Neural cell (in vitro differentiated cells): Measurements from ENCODE around the gene TLR9. TPM values are rescaled to one million over a fixed set of nuclear protein-coding genes. Genes with fewer than 3 reads are reported as not detected.
"Not testable (repeated sequence)": the region's sequence is repeated elsewhere in the genome, so short reads cannot be mapped to it uniquely, and the experiment has no call there.

Source experiments
- H2AFZ ChIP-seq: fragments of 200-600, 300-800 bp; sonication (generic), shearing (Covaris generic); 2 replicates; pipeline ENCODE4 v1.6.0; 2014; ENCODE audit warnings: low read depth, mild to moderate bottlenecking, antibody characterized with exemption, low read length, moderate library complexity
- H3F3A ChIP-seq: fragments of 200-600 bp; shearing (Covaris generic); 2 replicates; pipeline ENCODE4 v1.6.1; 2016; ENCODE audit warnings: mild to moderate bottlenecking, moderate library complexity, mixed read lengths, antibody characterized with exemption, low read length; ENCODE audit not compliant: insufficient read depth, poor library complexity, severe bottlenecking
- H3K27ac ChIP-seq: fragments of 200-600, 300-800 bp; sonication (generic), shearing (Covaris generic); 2 replicates; pipeline ENCODE4 v1.5.1; 2014; ENCODE audit warnings: mild to moderate bottlenecking, low read length, moderate library complexity
- H3K27me3 ChIP-seq: fragments of 300-800, 200-600 bp; sonication (generic), shearing (Covaris generic); 2 replicates; pipeline ENCODE4 v1.6.0; 2014; ENCODE audit warnings: mild to moderate bottlenecking, low read depth, low read length, moderate library complexity; ENCODE audit not compliant: insufficient read depth
- H3K36me3 ChIP-seq: fragments of 300-800, 200-600 bp; sonication (generic), shearing (Covaris generic); 2 replicates; pipeline ENCODE4 v1.5.1; 2014; ENCODE audit warnings: mild to moderate bottlenecking, antibody characterized with exemption, low read length, moderate library complexity; ENCODE audit not compliant: insufficient read depth
- H3K4me2 ChIP-seq: fragments of 300-800, 200-600 bp; sonication (generic), shearing (Covaris generic); 2 replicates; pipeline ENCODE4 v1.6.0; 2014; ENCODE audit warnings: mild to moderate bottlenecking, low read length
- H3K4me3 ChIP-seq: fragments of 300-800, 200-600 bp; sonication (generic), shearing (Covaris generic); 2 replicates; pipeline ENCODE4 v1.5.1; 2014; ENCODE audit warnings: mild to moderate bottlenecking, low read length, moderate library complexity
- H3K79me2 ChIP-seq: fragments of 200-600 bp; shearing (Covaris generic); replicated peaks from 2 replicates; pipeline ENCODE4 v1.6.0; 2014; ENCODE audit warnings: mild to moderate bottlenecking, low read length, moderate library complexity; ENCODE audit not compliant: insufficient read depth
- H3K9ac ChIP-seq: fragments of 300-800, 200-600 bp; sonication (generic), shearing (Covaris generic); 2 replicates; pipeline ENCODE4 v1.6.1; 2016; ENCODE audit warnings: mild to moderate bottlenecking, low read length, mixed read lengths
- H3K9me2 ChIP-seq: fragments of 200-600 bp; shearing (Covaris generic); 2 replicates; pipeline ENCODE4 v1.6.1; 2016; ENCODE audit warnings: mild to moderate bottlenecking, low read length, mixed read lengths; ENCODE audit not compliant: insufficient read depth
- H3K9me3 ChIP-seq: fragments of 200-600, 300-800 bp; sonication (generic), shearing (Covaris generic); 2 replicates; pipeline ENCODE4 v1.6.1; 2016; ENCODE audit warnings: mild to moderate bottlenecking, mixed run types, low read length, moderate library complexity, mixed read lengths
- H4K20me1 ChIP-seq: fragments of 200-600 bp; shearing (Covaris generic); 2 replicates; pipeline ENCODE4 v1.6.1; 2016; ENCODE audit warnings: mild to moderate bottlenecking, mixed run types; ENCODE audit not compliant: insufficient read depth
- EP300 ChIP-seq: fragments of 450-650 bp; conservative IDR thresholded peaks from 2 replicates; pipeline ENCODE4 v1.6.1; 2014; ENCODE audit warnings: antibody characterized with exemption, mild to moderate bottlenecking, moderate library complexity; ENCODE audit not compliant: poor library complexity, severe bottlenecking
- EZH2 ChIP-seq: fragments of 200-600, 300-800 bp; shearing (Covaris generic), sonication (generic); IDR thresholded peaks from 2 replicates; pipeline ENCODE4 v1.6.1; 2014; ENCODE audit warnings: antibody characterized with exemption, low read length, borderline replicate concordance, mild to moderate bottlenecking; ENCODE audit not compliant: insufficient read depth, poor library complexity, severe bottlenecking
- MXI1 ChIP-seq: fragments of 450-650 bp; conservative IDR thresholded peaks from 2 replicates; pipeline ENCODE4 v1.6.1; 2014; ENCODE audit warnings: antibody characterized with exemption, mild to moderate bottlenecking; ENCODE audit not compliant: poor library complexity, severe bottlenecking
- POLR2AphosphoS5 ChIP-seq: IDR thresholded peaks from 2 replicates; pipeline ENCODE4 v1.6.1; 2012
- RAD21 ChIP-seq: fragments of 450-650 bp; conservative IDR thresholded peaks from 2 replicates; pipeline ENCODE4 v1.6.1; 2014; ENCODE audit warnings: antibody characterized with exemption, mild to moderate bottlenecking, moderate library complexity
- SMC3 ChIP-seq: fragments of 450-650 bp; conservative IDR thresholded peaks from 2 replicates; pipeline ENCODE4 v1.6.1; 2014; ENCODE audit warnings: antibody characterized with exemption, mild to moderate bottlenecking, moderate library complexity; ENCODE audit not compliant: poor library complexity
- TAF1 ChIP-seq: IDR thresholded peaks from 2 replicates; pipeline ENCODE4 v1.6.1; 2012; ENCODE audit warnings: low read depth
- polyA plus RNA-seq: library from polyadenylated mRNA; depleted of rRNA; stranded (reverse); fragments of >200 nt; gene quantifications from 2 replicates; pipeline ENCODE4 v1.2.3, GENCODE V29; 2014
- TF ChIP-seq, protein P1 (sequence below): IDR thresholded peaks from 2 replicates; pipeline ENCODE4 v1.6.1; 2012; ENCODE audit warnings: borderline replicate concordance
- TF ChIP-seq, protein P2 (sequence below): fragments of 450-650 bp; IDR thresholded peaks from 2 replicates; pipeline ENCODE4 v1.5.1; 2014; ENCODE audit warnings: antibody characterized with exemption, mild to moderate bottlenecking, moderate library complexity; ENCODE audit not compliant: poor library complexity, severe bottlenecking

TLR9 gene
- polyA plus RNA-seq, 1 donor from 2014 or later = not detected

DNA sequence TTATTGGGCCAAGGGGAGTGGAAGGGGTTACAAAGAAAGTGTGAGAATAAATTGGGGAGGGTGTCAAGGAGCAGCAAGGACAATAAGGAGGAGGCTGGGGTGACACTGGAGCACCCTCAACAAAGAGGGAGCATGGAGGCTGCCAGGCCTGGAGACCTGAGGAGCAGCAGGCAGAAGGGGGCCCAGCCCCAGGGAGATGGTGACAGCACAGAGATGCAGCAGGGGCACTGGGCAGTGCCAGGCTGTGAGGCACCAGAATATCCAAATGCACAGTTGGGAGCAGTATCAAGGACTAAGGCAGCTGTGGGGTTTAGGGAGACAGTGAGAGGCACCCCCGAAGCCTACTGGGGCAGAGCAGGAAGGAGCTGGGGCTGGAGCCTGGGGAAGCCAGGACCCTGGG lies 46.9 kb downstream of the TLR9 start:
- no peaks in the 10 kb centered on the region for H3K27me3 ChIP-seq

DNA sequence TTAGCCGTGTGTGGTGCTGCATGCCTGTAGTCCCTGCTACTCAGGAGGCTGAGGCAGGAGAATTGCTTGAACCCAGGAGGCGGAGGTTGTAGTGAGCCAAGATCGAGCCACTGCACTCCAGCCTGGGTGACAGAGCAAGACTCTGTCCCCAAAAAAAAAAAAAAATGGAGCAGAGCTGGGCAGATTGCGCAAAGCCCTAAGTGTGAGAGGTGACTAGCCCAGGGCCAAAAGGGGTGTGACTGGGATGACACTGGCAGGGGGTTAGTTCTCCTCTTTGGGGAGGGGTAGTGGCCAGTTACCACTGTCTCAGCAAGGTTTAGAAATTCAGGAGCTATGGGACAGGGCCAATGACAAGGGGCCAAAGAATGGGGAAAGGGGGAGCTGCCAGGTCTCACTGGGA lies 47.3 kb downstream of the TLR9 start:
- not testable (repeated sequence) for H3K9ac ChIP-seq, H3K36me3 ChIP-seq, H3F3A ChIP-seq

More for the DNA sequence above, 46.9 kb downstream of the TLR9 start:
- H3F3A ChIP-seq = no peaks in the 10 kb centered on the region
- no peak overlapping the region for H2AFZ ChIP-seq
- no peaks in the 10 kb centered on the region for H3K36me3 ChIP-seq
- no peak overlapping the region for H3K27ac ChIP-seq
- no peak overlapping the region for H3K4me2 ChIP-seq
- H3K9ac ChIP-seq = no peak overlapping the region
- no peaks in the 10 kb centered on the region for H3K79me2 ChIP-seq
- H3K9me3 ChIP-seq = no peaks in the 10 kb centered on the region
- H4K20me1 ChIP-seq = no peaks in the 10 kb centered on the region
- H3K9me2 ChIP-seq = no peaks in the 10 kb centered on the region
- TF ChIP-seq TAF1 (no peak), EP300 (no peak), POLR2AphosphoS5 (no peak), RAD21 (no peak), MXI1 (no peak), SMC3 (no peak), EZH2 (no peak)
- TF ChIP-seq, protein P1, sequence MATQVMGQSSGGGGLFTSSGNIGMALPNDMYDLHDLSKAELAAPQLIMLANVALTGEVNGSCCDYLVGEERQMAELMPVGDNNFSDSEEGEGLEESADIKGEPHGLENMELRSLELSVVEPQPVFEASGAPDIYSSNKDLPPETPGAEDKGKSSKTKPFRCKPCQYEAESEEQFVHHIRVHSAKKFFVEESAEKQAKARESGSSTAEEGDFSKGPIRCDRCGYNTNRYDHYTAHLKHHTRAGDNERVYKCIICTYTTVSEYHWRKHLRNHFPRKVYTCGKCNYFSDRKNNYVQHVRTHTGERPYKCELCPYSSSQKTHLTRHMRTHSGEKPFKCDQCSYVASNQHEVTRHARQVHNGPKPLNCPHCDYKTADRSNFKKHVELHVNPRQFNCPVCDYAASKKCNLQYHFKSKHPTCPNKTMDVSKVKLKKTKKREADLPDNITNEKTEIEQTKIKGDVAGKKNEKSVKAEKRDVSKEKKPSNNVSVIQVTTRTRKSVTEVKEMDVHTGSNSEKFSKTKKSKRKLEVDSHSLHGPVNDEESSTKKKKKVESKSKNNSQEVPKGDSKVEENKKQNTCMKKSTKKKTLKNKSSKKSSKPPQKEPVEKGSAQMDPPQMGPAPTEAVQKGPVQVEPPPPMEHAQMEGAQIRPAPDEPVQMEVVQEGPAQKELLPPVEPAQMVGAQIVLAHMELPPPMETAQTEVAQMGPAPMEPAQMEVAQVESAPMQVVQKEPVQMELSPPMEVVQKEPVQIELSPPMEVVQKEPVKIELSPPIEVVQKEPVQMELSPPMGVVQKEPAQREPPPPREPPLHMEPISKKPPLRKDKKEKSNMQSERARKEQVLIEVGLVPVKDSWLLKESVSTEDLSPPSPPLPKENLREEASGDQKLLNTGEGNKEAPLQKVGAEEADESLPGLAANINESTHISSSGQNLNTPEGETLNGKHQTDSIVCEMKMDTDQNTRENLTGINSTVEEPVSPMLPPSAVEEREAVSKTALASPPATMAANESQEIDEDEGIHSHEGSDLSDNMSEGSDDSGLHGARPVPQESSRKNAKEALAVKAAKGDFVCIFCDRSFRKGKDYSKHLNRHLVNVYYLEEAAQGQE = no peak
- TF ChIP-seq, protein P2, sequence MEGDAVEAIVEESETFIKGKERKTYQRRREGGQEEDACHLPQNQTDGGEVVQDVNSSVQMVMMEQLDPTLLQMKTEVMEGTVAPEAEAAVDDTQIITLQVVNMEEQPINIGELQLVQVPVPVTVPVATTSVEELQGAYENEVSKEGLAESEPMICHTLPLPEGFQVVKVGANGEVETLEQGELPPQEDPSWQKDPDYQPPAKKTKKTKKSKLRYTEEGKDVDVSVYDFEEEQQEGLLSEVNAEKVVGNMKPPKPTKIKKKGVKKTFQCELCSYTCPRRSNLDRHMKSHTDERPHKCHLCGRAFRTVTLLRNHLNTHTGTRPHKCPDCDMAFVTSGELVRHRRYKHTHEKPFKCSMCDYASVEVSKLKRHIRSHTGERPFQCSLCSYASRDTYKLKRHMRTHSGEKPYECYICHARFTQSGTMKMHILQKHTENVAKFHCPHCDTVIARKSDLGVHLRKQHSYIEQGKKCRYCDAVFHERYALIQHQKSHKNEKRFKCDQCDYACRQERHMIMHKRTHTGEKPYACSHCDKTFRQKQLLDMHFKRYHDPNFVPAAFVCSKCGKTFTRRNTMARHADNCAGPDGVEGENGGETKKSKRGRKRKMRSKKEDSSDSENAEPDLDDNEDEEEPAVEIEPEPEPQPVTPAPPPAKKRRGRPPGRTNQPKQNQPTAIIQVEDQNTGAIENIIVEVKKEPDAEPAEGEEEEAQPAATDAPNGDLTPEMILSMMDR = no peak
- H3K4me3 ChIP-seq = no peak overlapping the region

DNA sequence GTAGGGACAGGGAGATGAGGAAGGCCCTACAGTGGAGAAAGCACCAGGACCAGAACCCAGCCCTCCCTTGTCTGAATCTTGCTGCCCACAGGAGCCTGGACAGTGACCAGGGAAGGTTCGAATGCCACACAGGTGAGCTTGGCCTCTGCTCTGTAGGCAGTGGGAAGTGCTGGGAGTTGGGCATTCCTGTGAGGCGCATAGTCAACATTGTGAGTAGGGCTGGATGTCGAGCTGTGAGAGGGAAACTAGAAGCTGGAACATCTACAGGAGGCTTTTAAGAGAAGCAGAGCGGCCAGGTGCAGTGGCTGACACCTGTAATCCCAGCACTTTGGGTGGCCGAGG lies 47.8 kb downstream of the TLR9 start:
- no peaks in the 10 kb centered on the region for H3K36me3 ChIP-seq
- no peaks in the 10 kb centered on the region for H3K79me2 ChIP-seq
- H4K20me1 ChIP-seq = no peaks in the 10 kb centered on the region
- no peaks in the 10 kb centered on the region for H3F3A ChIP-seq
- TF ChIP-seq POLR2AphosphoS5 = no peak
- no peak for TF ChIP-seq SMC3
- no peak for TF ChIP-seq TAF1
- TF ChIP-seq, protein P1 = no peak
- no peak for TF ChIP-seq EZH2
- no peak for TF ChIP-seq MXI1
- H3K27me3 ChIP-seq = no peaks in the 10 kb centered on the region
- H3K9ac ChIP-seq = no peak overlapping the region
- H3K9me2 ChIP-seq = no peaks in the 10 kb centered on the region
- no peak overlapping the region for H3K4me3 ChIP-seq
- H2AFZ ChIP-seq = no peak overlapping the region
- H3K9me3 ChIP-seq = no peaks in the 10 kb centered on the region
- H3K27ac ChIP-seq = no peak overlapping the region
- H3K4me2 ChIP-seq = no peak overlapping the region

More for the DNA sequence above, 47.3 kb downstream of the TLR9 start:
- H3K4me2 ChIP-seq, H3K79me2 ChIP-seq, H3K9me2 ChIP-seq, H3K27ac ChIP-seq, H3K27me3 ChIP-seq, H3K9me3 ChIP-seq, H2AFZ ChIP-seq, H4K20me1 ChIP-seq, H3K4me3 ChIP-seq: not testable (repeated sequence)
